Fibroblast of the conjunctiva (primary cell): ENCODE measurements around the gene MYOF.
"Not testable (repeated sequence)": the region's sequence is repeated elsewhere in the genome, so short reads cannot be mapped to it uniquely, and the experiment has no call there.

ENCODE experiments used
- DNase-seq: peaks from one replicate; pipeline ENCODE4 v3.0.0-alpha.2; 2010; ENCODE audit warnings: low read depth

The MYOF gene

GRCh38 chr10:93457511-93457910 is 24.6 kb downstream of the MYOF start:
- no peak for DNase-seq

GRCh38 chr10:93456480-93456879 is 25.7 kb downstream of the MYOF start:
- DNase-seq: no peak

- no peak for DNase-seq
Measured at GRCh38 chr10:93454736-93455135, 27.4 kb downstream of the MYOF start.

- no peak for DNase-seq
Measured at GRCh38 chr10:93454146-93454545, 28.0 kb downstream of the MYOF start.

- DNase-seq: no peak
Measured at GRCh38 chr10:93452143-93452542, 30.0 kb downstream of the MYOF start.

GRCh38 chr10:93451244-93451947 is 30.7 kb downstream of the MYOF start:
- no peak for DNase-seq

- no peak for DNase-seq
Measured at GRCh38 chr10:93447970-93448369, 34.2 kb downstream of the MYOF start.

- no peak for DNase-seq
Measured at GRCh38 chr10:93447019-93447418, 35.1 kb downstream of the MYOF start.

GRCh38 chr10:93445978-93446720 is 36.0 kb downstream of the MYOF start:
- DNase-seq: no peak

GRCh38 chr10:93445097-93445960 is 36.8 kb downstream of the MYOF start:
- DNase-seq: peak; percentile 97

- no peak for DNase-seq
Measured at GRCh38 chr10:93443481-93443880, 38.7 kb downstream of the MYOF start.

GRCh38 chr10:93442721-93443120 is 39.4 kb downstream of the MYOF start:
- not testable (repeated sequence) for DNase-seq

GRCh38 chr10:93440591-93441091 is 41.5 kb downstream of the MYOF start:
- DNase-seq: peak; percentile 77

- no peak for DNase-seq
Measured at GRCh38 chr10:93438613-93439253, 43.4 kb downstream of the MYOF start.

- no peak for DNase-seq
Measured at GRCh38 chr10:93437946-93438612, 44.1 kb downstream of the MYOF start.

- DNase-seq: peak; percentile 98
Measured at GRCh38 chr10:93437086-93437945, 44.8 kb downstream of the MYOF start.

GRCh38 chr10:93436591-93437085 is 45.5 kb downstream of the MYOF start:
- DNase-seq: peak; percentile 95

- DNase-seq: peak; percentile 72
Measured at GRCh38 chr10:93435621-93436397, 46.3 kb downstream of the MYOF start.

- no peak for DNase-seq
Measured at GRCh38 chr10:93434991-93435491, 47.1 kb downstream of the MYOF start.
